ENCODE measurements around the gene FNDC5.

The FNDC5 gene

GRCh38 chr1:32863881-32864245 is 6.8 kb downstream of the FNDC5 start:
- TF ChIP-seq CTCF (IDR thresholded peaks at IDR 0.05; ENCODE audit: low read length, missing control alignments) = no peak
- DNase-seq (ENCODE audit: low read depth) = no peak
- H3K4me3 ChIP-seq (replicated peaks; ENCODE audit: low read depth, low read length) = no peak overlapping the region

- no peak for TF ChIP-seq CTCF (IDR thresholded peaks at IDR 0.05; ENCODE audit: low read length, missing control alignments)
- no peak for DNase-seq (ENCODE audit: low read depth)
- H3K4me3 ChIP-seq (replicated peaks; ENCODE audit: low read depth, low read length) = no peak overlapping the region
These were observed 7.4 kb downstream of the FNDC5 start for GRCh38 chr1:32863218-32863880.

GRCh38 chr1:32861904-32862695 is 8.6 kb downstream of the FNDC5 start:
- no peak for TF ChIP-seq CTCF (IDR thresholded peaks at IDR 0.05; ENCODE audit: low read length, missing control alignments)
- H3K4me3 ChIP-seq (replicated peaks; ENCODE audit: low read depth, low read length) = no peak overlapping the region
- DNase-seq (ENCODE audit: low read depth) = no peak

- TF ChIP-seq CTCF (IDR thresholded peaks at IDR 0.05; ENCODE audit: low read length, missing control alignments) = no peak
- DNase-seq (ENCODE audit: low read depth) = no peak
- H3K4me3 ChIP-seq (replicated peaks; ENCODE audit: low read depth, low read length) = no peak overlapping the region
These were observed 10.1 kb downstream of the FNDC5 start for GRCh38 chr1:32860566-32860965.

- H3K4me3 ChIP-seq (replicated peaks; ENCODE audit: low read depth, low read length) = no peak overlapping the region
- DNase-seq (ENCODE audit: low read depth) = no peak
- TF ChIP-seq CTCF (IDR thresholded peaks at IDR 0.05; ENCODE audit: low read length, missing control alignments) = no peak
These were observed 10.8 kb downstream of the FNDC5 start for GRCh38 chr1:32859915-32860314.

GRCh38 chr1:32858791-32859190 is 11.9 kb downstream of the FNDC5 start:
- TF ChIP-seq CTCF (IDR thresholded peaks at IDR 0.05; ENCODE audit: low read length, missing control alignments) = no peak
- H3K4me3 ChIP-seq (replicated peaks; ENCODE audit: low read depth, low read length) = no peak overlapping the region
- no peak for DNase-seq (ENCODE audit: low read depth)
